Measurements from ENCODE around the gene CAMSAP2.
"Not testable (repeated sequence)": the region's sequence is repeated elsewhere in the genome, so short reads cannot be mapped to it uniquely, and the experiment has no call there.

The CAMSAP2 gene

GRCh38 chr1:200786788-200787187, 48.1 kb downstream of the CAMSAP2 start:
- no peak for DNase-seq

GRCh38 chr1:200787896-200788387, 49.2 kb downstream of the CAMSAP2 start:
- DNase-seq = no peak

- not testable (repeated sequence) for DNase-seq
Observed at GRCh38 chr1:200791012-200791411, 52.3 kb downstream of the CAMSAP2 start.

- DNase-seq = no peak
Observed at GRCh38 chr1:200793677-200794076, 55.0 kb downstream of the CAMSAP2 start.

GRCh38 chr1:200794506-200795065, 55.9 kb downstream of the CAMSAP2 start:
- DNase-seq = no peak

- no peak for DNase-seq
Observed at GRCh38 chr1:200795156-200795555, 56.5 kb downstream of the CAMSAP2 start.

GRCh38 chr1:200802042-200802441, 63.3 kb downstream of the CAMSAP2 start:
- DNase-seq = no peak

GRCh38 chr1:200802865-200803512, 64.3 kb downstream of the CAMSAP2 start:
- DNase-seq = peak; percentile 81

- DNase-seq = no peak
Observed at GRCh38 chr1:200805719-200806118, 67.0 kb downstream of the CAMSAP2 start.

GRCh38 chr1:200808846-200809245, 70.2 kb downstream of the CAMSAP2 start:
- DNase-seq = no peak

- DNase-seq = no peak
Observed at GRCh38 chr1:200811704-200812103, 73.0 kb downstream of the CAMSAP2 start.

- not testable (repeated sequence) for DNase-seq
Observed at GRCh38 chr1:200816624-200817224, 78.0 kb downstream of the CAMSAP2 start.

- no peak for DNase-seq
Observed at GRCh38 chr1:200818248-200818647, 79.6 kb downstream of the CAMSAP2 start.

- DNase-seq = peak; percentile 19
Observed at GRCh38 chr1:200819726-200820125, 81.0 kb downstream of the CAMSAP2 start.

GRCh38 chr1:200831091-200831490, 92.4 kb downstream of the CAMSAP2 start:
- no peak for DNase-seq

GRCh38 chr1:200834383-200834782, 95.7 kb downstream of the CAMSAP2 start:
- no peak for DNase-seq

GRCh38 chr1:200836213-200836612, 97.5 kb downstream of the CAMSAP2 start:
- no peak for DNase-seq

GRCh38 chr1:200837931-200838571, 99.4 kb downstream of the CAMSAP2 start:
- DNase-seq = peak; percentile 20

- DNase-seq = no peak
Observed at GRCh38 chr1:200838676-200839445, 100.2 kb downstream of the CAMSAP2 start.

GRCh38 chr1:200845360-200845759, 106.7 kb downstream of the CAMSAP2 start:
- DNase-seq = no peak

GRCh38 chr1:200846398-200846797, 107.7 kb downstream of the CAMSAP2 start:
- DNase-seq = no peak

- no peak for DNase-seq
Observed at GRCh38 chr1:200849430-200849829, 110.7 kb downstream of the CAMSAP2 start.

GRCh38 chr1:200850554-200850953, 111.9 kb downstream of the CAMSAP2 start:
- peak; percentile 14 for DNase-seq
